Dermis microvascular lymphatic vessel endothelial cell (primary cell): Measurements from ENCODE around the gene TMTC1. TPM values are rescaled to one million over a fixed set of nuclear protein-coding genes. Genes with fewer than 3 reads are reported as not detected.

Experiments used
- DNase-seq, 2 donors: peaks; one replicate each; pipeline versions ENCODE4 v3.0.0 to v3.0.0-alpha.2; 2010; ENCODE audit warnings: low read depth in 2 of 2
- total RNA-seq: library from RNA; depleted of rRNA; stranded (reverse); fragments of >200 nt; gene quantifications from 2 replicates; pipeline ENCODE4 v1.2.1, GENCODE V29; 2014

TMTC1 gene
- total RNA-seq, 1 donor from 2014 or later: 0.77 TPM

- DNase-seq: no peak
These were observed 163.7 kb downstream of the TMTC1 start for GRCh38 chr12:29620030-29620429.

- DNase-seq: no peak
These were observed 166.3 kb downstream of the TMTC1 start for GRCh38 chr12:29617407-29617803.

- DNase-seq: peak in 1 of 2 donors; percentile 16
These were observed 166.9 kb downstream of the TMTC1 start for GRCh38 chr12:29616664-29617406.

- no peak for DNase-seq
These were observed 168.9 kb downstream of the TMTC1 start for GRCh38 chr12:29614694-29615325.

- no peak for DNase-seq
These were observed 170.8 kb downstream of the TMTC1 start for GRCh38 chr12:29612912-29613311.

GRCh38 chr12:29611906-29612305 lies 171.8 kb downstream of the TMTC1 start:
- no peak for DNase-seq

GRCh38 chr12:29610473-29611170 lies 173.1 kb downstream of the TMTC1 start:
- no peak for DNase-seq

GRCh38 chr12:29609431-29610215 lies 174.1 kb downstream of the TMTC1 start:
- DNase-seq: no peak

GRCh38 chr12:29608581-29608980 lies 175.2 kb downstream of the TMTC1 start:
- no peak for DNase-seq

GRCh38 chr12:29599381-29599780 lies 184.4 kb downstream of the TMTC1 start:
- no peak for DNase-seq

- DNase-seq: no peak
These were observed 188.5 kb downstream of the TMTC1 start for GRCh38 chr12:29595071-29595755.

GRCh38 chr12:29593001-29593400 lies 190.7 kb downstream of the TMTC1 start:
- no peak for DNase-seq

GRCh38 chr12:29591140-29592020 lies 192.4 kb downstream of the TMTC1 start:
- DNase-seq: no peak

- DNase-seq: no peak
These were observed 193.9 kb downstream of the TMTC1 start for GRCh38 chr12:29589851-29590250.

GRCh38 chr12:29589286-29589820 lies 194.4 kb downstream of the TMTC1 start:
- DNase-seq: no peak

GRCh38 chr12:29582677-29583272 lies 201.0 kb downstream of the TMTC1 start:
- DNase-seq: peak in 1 of 2 donors; percentile 23

GRCh38 chr12:29582146-29582545 lies 201.6 kb downstream of the TMTC1 start:
- no peak for DNase-seq

GRCh38 chr12:29581631-29582030 lies 202.1 kb downstream of the TMTC1 start:
- peak in 1 of 2 donors; percentile 59 for DNase-seq

GRCh38 chr12:29580971-29581370 lies 202.8 kb downstream of the TMTC1 start:
- no peak for DNase-seq
